OCI-LY7 (cell line): ENCODE data around the gene INS.

Experiments used
- CTCF ChIP-seq: fragments of 200-600 bp; sonication (generic); conservative IDR thresholded peaks from 2 replicates; pipeline ENCODE4 v1.5.1; 2014; ENCODE audit warnings: mild to moderate bottlenecking, antibody characterized with exemption, low read length, moderate library complexity, mixed read lengths
- EZH2phosphoT487 ChIP-seq: fragments of 200-600 bp; sonication (generic); IDR thresholded peaks from 2 replicates; pipeline ENCODE4 v1.6.1; 2018; ENCODE audit warnings: low read depth, borderline replicate concordance, mild to moderate bottlenecking, mixed run types, antibody characterized with exemption, low read length, moderate library complexity, mixed read lengths

- TF ChIP-seq CTCF: peak; percentile 76
- no peak for TF ChIP-seq EZH2phosphoT487
Measured at GRCh38 chr11:2151500-2152257, 9.3 kb downstream of the INS start.
